ENCODE measurements around the gene PRKAG2.
"Not testable (repeated sequence)": the region's sequence is repeated elsewhere in the genome, so short reads cannot be mapped to it uniquely, and the experiment has no call there.

PRKAG2 gene

GRCh38 chr7:151884312-151885201 lies 7.6 kb upstream of the PRKAG2 start:
- no peak for DNase-seq (ENCODE audit: low read depth)

GRCh38 chr7:151883857-151884256 lies 6.9 kb upstream of the PRKAG2 start:
- DNase-seq (ENCODE audit: low read depth) = no peak

- no peak for DNase-seq (ENCODE audit: low read depth)
These were observed 5.8 kb upstream of the PRKAG2 start for GRCh38 chr7:151882734-151883133.

DNA sequence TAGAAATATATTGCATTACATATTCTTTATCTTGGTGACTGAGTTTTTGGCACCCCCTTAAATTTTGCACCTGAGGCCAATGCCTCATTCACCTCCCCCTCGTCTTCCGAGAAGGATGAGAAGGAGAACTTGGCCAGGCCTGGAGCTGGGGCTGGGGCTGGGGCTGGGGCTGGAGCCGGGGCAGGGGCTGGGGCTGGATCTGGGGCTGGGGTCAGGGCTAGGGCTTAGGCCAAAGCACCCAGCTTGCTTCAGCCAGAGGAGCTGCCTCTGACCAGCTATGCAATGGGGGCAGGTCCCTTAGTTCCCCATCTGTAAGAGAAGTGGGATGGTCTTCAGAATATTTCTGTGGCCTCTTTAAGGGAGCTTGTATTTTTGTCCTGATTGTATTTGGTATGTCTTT lies 3.8 kb upstream of the PRKAG2 start:
- no peak for DNase-seq (ENCODE audit: low read depth)

- no peak for DNase-seq (ENCODE audit: low read depth)
These were observed 1.3 kb upstream of the PRKAG2 start for GRCh38 chr7:151877911-151878835.

- no peak for DNase-seq (ENCODE audit: low read depth)
These were observed 695 bp downstream of the PRKAG2 start for GRCh38 chr7:151875942-151876898.

- not testable (repeated sequence) for DNase-seq (ENCODE audit: low read depth)
These were observed 2.4 kb downstream of the PRKAG2 start for GRCh38 chr7:151874479-151874878.

- DNase-seq (ENCODE audit: low read depth) = no peak
These were observed 3.4 kb downstream of the PRKAG2 start for GRCh38 chr7:151873402-151873965.

DNA sequence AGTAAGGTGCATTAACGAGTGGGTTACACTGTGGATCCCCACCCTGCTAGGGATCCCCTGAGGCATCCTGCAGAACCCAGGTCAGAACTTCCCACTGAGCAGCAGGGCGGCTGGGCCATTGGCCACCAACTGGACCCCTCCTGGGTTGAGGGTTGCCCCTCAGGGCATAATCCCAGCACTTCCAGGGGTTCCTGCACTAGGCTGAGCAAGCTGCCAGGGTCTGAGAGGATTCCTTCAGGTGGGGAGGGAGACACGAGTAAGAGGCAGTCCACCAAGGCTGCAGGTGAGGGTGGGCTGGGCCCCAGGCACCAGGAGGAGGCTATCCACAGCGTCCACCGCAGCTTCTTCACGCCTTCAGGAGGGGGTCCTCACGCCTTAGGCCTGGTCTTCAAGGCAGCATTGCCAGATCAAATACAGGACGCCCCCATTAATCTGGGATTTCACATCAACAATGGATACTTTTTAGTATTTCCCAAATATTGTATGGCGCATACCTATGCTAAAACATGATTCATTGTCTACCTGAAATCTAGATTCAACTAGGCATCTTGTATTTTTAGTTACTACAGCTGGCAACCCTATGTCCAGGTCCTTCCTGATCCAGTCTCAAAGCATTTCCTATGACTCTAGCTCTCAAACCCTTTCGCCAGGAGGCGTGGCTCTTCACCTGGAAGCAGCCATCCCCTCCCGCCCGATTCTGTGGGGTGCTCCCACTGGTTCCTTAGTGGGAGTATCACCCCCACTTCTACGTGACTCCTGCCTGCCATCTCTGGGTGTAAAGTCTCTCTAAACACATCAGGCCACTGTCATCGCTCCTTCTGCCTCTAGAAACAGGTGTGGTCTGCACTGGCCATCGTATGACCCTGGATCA lies 4.1 kb downstream of the PRKAG2 start:
- DNase-seq (ENCODE audit: low read depth) = no peak

- DNase-seq (ENCODE audit: low read depth) = no peak
These were observed 5.0 kb downstream of the PRKAG2 start for GRCh38 chr7:151871904-151872303.

DNA sequence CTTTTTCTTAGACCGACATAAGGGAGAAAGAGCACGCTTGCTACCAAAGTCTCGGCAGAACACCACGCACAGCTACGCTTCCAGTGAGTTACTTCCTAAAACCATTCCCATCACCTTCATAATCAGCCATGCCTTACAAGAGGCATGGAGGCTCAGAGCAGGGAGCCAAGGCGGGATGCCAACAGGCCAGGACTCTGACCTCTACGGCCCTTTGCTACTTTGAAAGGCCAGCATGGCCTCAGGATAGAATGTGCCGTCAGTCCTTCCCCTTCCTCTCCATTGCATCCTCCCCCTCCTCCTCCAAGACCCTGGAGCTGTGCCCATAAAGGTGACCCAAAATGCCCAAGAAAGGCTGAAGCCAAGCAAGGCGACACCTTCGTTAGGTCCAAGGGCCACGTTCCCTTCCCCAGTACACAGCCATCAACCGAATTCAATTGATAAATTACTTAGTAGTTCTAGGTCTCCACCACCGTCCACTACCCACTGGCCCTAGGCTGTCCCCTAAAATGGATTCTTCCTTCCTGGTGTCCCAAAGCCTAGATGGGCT lies 5.7 kb downstream of the PRKAG2 start:
- no peak for DNase-seq (ENCODE audit: low read depth)

GRCh38 chr7:151869968-151870918 lies 6.7 kb downstream of the PRKAG2 start:
- no peak for DNase-seq (ENCODE audit: low read depth)

- DNase-seq (ENCODE audit: low read depth) = no peak
These were observed 7.5 kb downstream of the PRKAG2 start for GRCh38 chr7:151869455-151869854.

DNA sequence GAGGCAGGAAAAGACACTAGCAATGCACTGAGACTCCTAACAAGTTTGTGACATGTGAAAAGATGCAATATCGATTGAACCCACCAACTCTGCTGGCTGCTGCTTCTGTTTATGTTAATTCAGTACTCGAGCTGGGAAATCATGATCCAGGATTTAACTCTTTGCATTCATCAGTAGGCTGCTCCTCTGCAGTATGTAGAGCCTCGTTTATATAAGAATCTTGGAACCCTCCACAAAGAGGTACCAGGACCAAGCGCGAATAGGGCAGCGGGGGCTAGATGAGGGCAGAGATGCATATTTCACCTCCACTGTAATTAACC lies 7.8 kb downstream of the PRKAG2 start:
- DNase-seq (ENCODE audit: low read depth) = no peak

DNA sequence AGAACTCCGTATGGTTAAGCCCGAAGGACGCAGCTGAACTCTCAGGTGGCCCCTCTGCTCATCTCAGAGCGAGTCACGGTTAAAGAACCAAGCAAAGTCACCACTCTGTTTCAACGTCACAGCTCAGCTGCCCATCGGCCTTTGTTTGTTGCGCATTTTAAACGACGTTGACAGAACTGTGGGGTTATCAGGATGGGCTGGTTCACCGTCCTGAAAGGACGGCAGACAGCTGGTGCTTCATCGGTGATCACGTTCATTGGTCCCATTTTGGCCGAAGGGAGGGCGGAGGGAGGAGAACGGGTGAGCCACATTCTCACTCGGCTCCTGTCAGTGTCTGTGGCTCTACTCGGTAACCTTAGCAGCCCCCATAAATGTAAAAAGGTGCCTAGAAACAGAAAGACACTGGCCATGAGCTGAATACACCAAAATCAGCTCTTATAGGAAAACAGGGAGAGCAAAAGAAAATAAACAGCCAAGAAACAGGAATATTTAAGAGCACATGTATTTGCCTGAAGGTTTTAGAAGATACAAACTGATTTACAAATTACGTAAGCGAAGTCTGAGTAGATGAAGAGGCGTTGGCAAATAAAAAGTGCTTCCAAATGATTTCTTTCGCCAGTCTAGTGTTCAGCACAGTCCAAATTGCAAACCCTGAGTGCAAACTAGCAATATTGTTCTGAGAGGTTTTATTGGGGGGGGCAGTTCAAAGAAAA lies 8.4 kb downstream of the PRKAG2 start:
- DNase-seq (ENCODE audit: low read depth) = no peak

- DNase-seq (ENCODE audit: low read depth) = no peak
These were observed 9.0 kb downstream of the PRKAG2 start for GRCh38 chr7:151867912-151868311.

- no peak for DNase-seq (ENCODE audit: low read depth)
These were observed 9.9 kb downstream of the PRKAG2 start for GRCh38 chr7:151866761-151867655.
